Measurements from ENCODE around the gene DNAJC4. TPM values are rescaled to one million over a fixed set of nuclear protein-coding genes. Genes with fewer than 3 reads are reported as not detected.

The DNAJC4 gene
- polyA plus RNA-seq, 1 donor (not counting 4 experiments of a cell fraction or from before 2014, with no cell fraction given) = 12.2 TPM

DNA sequence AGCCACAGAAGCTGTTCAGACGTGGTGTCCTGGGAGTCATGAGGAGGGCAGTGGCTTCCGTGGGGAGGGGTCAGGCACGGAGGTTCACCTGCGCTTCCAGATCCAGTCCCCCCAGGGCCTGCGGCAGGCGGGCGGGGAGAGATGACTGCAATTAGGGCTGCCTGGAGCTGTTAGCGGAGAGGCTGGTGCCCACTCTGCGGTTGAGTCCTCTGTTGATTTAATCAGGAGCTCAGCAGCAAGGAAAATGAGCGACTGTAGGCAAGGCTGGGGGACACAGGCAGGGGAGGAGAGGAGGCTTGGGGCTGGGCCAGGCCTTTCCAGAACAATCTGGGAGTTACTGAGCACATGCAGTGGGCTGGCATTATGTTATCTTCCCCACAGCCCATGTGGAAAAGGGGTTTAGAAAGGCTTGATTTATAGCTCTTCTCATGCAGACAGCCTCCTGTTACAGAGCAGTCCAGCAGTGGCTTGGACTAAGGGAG is 34.1 kb downstream of the DNAJC4 start:
- H3K27me3 ChIP-seq (ENCODE audit: control insufficient read depth, extremely low read depth, insufficient read depth, low read length) = no peaks in the 10 kb centered on the region
- H3K36me3 ChIP-seq (ENCODE audit: control insufficient read depth in 2 of 2, extremely low read depth in 1 of 2, insufficient read depth in 2 of 2, low read length in 2 of 2) = peaks cover 41 to 70% of the 10 kb centered on the region in 2 experiments
- no peaks in the 10 kb centered on the region for H3K9me3 ChIP-seq (ENCODE audit: control insufficient read depth, low read depth, low read length)
- DNase-seq (ENCODE audit: low read depth, low spot score) (no peak), FAIRE-seq (no peak)
- no peak overlapping the region for H3K27ac ChIP-seq (ENCODE audit: control insufficient read depth, insufficient read depth, low read length)
- H3K9me1 ChIP-seq (ENCODE audit: control insufficient read depth, extremely low read depth, insufficient read depth, low read length) = peaks cover 2% of the 10 kb centered on the region
- H4K20me1 ChIP-seq (ENCODE audit: control insufficient read depth, extremely low read depth, insufficient read depth, low read length) = no peaks in the 10 kb centered on the region
- TF ChIP-seq EZH2 (IDR thresholded peaks at IDR 0.05; ENCODE audit: low read length) = no peak
- TF ChIP-seq, protein P1, sequence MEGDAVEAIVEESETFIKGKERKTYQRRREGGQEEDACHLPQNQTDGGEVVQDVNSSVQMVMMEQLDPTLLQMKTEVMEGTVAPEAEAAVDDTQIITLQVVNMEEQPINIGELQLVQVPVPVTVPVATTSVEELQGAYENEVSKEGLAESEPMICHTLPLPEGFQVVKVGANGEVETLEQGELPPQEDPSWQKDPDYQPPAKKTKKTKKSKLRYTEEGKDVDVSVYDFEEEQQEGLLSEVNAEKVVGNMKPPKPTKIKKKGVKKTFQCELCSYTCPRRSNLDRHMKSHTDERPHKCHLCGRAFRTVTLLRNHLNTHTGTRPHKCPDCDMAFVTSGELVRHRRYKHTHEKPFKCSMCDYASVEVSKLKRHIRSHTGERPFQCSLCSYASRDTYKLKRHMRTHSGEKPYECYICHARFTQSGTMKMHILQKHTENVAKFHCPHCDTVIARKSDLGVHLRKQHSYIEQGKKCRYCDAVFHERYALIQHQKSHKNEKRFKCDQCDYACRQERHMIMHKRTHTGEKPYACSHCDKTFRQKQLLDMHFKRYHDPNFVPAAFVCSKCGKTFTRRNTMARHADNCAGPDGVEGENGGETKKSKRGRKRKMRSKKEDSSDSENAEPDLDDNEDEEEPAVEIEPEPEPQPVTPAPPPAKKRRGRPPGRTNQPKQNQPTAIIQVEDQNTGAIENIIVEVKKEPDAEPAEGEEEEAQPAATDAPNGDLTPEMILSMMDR (optimal IDR thresholded peaks at IDR 0.05 in 1 of 3, IDR thresholded peaks at IDR 0.05 in 1 of 3, conservative IDR thresholded peaks at IDR 0.05 in 1 of 3; ENCODE audit: extremely low read depth in 1 of 3, insufficient read depth in 2 of 3, low read length in 3 of 3) = no peak
- H3K4me1 ChIP-seq (ENCODE audit: control insufficient read depth, extremely low read depth, insufficient read depth, low read length) = peaks cover 45% of the 10 kb centered on the region
- dilution Hi-C loops (cut with MboI; ENCODE audit: extremely low pct_ligation_motif_present, low sequenced_read_pairs) = no loop called here
- no peak overlapping the region for H2AFZ ChIP-seq (ENCODE audit: control insufficient read depth, low read length)
- no peak overlapping the region for H3K4me2 ChIP-seq (ENCODE audit: control insufficient read depth, extremely low read depth, insufficient read depth, low read depth, low read length)
- peaks cover 2% of the 10 kb centered on the region for H3K79me2 ChIP-seq (ENCODE audit: control insufficient read depth, insufficient read depth, low read length)
- no peak overlapping the region for H3K4me3 ChIP-seq (ENCODE audit: control insufficient read depth in 2 of 3, extremely low read depth in 1 of 3, insufficient read depth in 2 of 3, low read depth in 1 of 3, low read length in 3 of 3)
- H3K9ac ChIP-seq (ENCODE audit: control insufficient read depth, extremely low read depth, insufficient read depth, low read length) = no peak overlapping the region

DNA sequence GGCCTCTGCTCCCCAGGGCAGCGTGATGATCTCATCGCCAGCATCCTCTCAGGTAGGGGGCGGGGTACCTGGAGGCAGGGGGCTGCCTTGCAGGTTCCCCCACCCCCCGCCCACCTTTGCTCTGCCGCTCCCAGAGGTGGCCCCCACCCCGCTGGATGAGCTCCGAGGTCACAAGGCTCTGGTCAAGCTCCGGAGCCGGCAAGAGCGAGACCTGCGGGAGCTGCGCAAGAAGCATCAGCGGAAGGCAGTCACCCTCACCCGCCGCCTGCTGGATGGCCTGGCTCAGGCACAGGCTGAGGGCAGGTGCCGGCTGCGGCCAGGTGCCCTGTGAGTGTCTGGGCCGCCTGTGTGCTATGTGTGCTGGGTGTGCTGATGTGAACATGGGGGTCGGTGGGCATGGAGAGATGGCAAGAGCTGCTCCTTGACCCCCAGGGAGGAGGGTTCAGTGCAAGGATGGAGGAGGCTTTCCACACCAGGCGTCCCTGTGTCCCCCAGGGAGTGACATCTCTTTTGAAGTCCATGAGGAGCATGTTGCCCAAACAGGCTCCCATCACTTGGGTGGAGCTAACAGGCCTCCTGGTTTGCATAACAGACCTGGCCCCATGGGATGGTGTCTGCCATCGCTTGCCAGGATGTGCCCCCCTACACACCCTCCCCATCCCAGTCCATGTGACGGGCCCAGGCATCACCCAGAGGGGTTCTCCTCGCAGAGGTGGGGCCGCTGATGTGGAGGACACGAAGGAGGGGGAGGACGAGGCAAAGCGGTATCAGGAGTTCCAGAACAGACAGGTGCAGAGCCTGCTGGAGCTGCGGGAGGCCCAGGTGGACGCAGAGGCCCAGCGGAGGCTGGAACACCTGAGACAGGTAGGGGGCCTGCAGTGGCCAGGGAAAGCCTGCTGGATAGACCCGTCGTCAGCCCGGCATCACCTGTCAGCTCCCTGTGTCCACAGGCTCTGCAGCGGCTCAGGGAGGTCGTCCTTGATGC is 35.1 kb downstream of the DNAJC4 start:
- H3K4me2 ChIP-seq (ENCODE audit: control insufficient read depth, extremely low read depth, insufficient read depth, low read depth, low read length) = no peak overlapping the region
- no peak overlapping the region for H3K4me3 ChIP-seq (ENCODE audit: control insufficient read depth in 2 of 3, extremely low read depth in 1 of 3, insufficient read depth in 2 of 3, low read depth in 1 of 3, low read length in 3 of 3)
- dilution Hi-C loops (cut with MboI; ENCODE audit: extremely low pct_ligation_motif_present, low sequenced_read_pairs) = no loop called here
- H3K27ac ChIP-seq (ENCODE audit: control insufficient read depth, insufficient read depth, low read length) = no peak overlapping the region
- H3K27me3 ChIP-seq (ENCODE audit: control insufficient read depth, extremely low read depth, insufficient read depth, low read length) = no peaks in the 10 kb centered on the region
- no peak overlapping the region for H3K9ac ChIP-seq (ENCODE audit: control insufficient read depth, extremely low read depth, insufficient read depth, low read length)
- H3K4me1 ChIP-seq (ENCODE audit: control insufficient read depth, extremely low read depth, insufficient read depth, low read length) = peaks cover 53% of the 10 kb centered on the region
- no peaks in the 10 kb centered on the region for H3K9me3 ChIP-seq (ENCODE audit: control insufficient read depth, low read depth, low read length)
- FAIRE-seq (no peak), DNase-seq (ENCODE audit: low read depth, low spot score) (no peak)
- H3K36me3 ChIP-seq (ENCODE audit: control insufficient read depth in 2 of 2, extremely low read depth in 1 of 2, insufficient read depth in 2 of 2, low read length in 2 of 2) = peaks cover 35 to 62% of the 10 kb centered on the region in 2 experiments
- H3K9me1 ChIP-seq (ENCODE audit: control insufficient read depth, extremely low read depth, insufficient read depth, low read length) = no peaks in the 10 kb centered on the region
- TF ChIP-seq EZH2 (IDR thresholded peaks at IDR 0.05; ENCODE audit: low read length) = no peak
- TF ChIP-seq, protein P1 (optimal IDR thresholded peaks at IDR 0.05 in 1 of 3, IDR thresholded peaks at IDR 0.05 in 1 of 3, conservative IDR thresholded peaks at IDR 0.05 in 1 of 3; ENCODE audit: extremely low read depth in 1 of 3, insufficient read depth in 2 of 3, low read length in 3 of 3) = no peak
- H3K79me2 ChIP-seq (ENCODE audit: control insufficient read depth, insufficient read depth, low read length) = no peaks in the 10 kb centered on the region
- no peaks in the 10 kb centered on the region for H4K20me1 ChIP-seq (ENCODE audit: control insufficient read depth, extremely low read depth, insufficient read depth, low read length)
- no peak overlapping the region for H2AFZ ChIP-seq (ENCODE audit: control insufficient read depth, low read length)
